Measurements from ENCODE around the gene TUBG1. TPM values are rescaled to one million over a fixed set of nuclear protein-coding genes. Genes with fewer than 3 reads are reported as not detected.

TUBG1 gene
- polyA plus RNA-seq, 2 of the 4 experiments (the other 2 are of a cell fraction): 73.3 to 156 TPM

DNA sequence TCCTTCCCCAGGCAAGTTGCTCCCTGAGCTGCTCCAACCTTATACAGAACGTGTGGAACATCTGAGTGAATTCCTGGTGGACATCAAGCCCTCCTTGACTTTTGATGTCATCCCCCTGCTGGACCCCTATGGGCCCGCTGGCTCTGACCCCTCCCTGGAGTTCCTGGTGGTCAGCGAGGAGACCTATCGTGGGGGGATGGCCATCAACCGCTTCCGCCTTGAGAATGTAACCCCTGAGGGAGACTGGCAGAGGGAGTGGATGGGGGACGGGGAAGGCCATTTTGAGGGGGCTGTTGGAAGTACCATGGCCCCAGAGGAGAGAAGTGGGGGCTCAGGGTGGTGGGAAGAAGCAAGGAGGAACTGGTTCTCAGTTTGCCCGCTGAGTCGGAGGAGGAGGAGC is 45.5 kb upstream of the TUBG1 start:
- no peaks in the 10 kb centered on the region for H3K9me3 ChIP-seq
- no peak for TF ChIP-seq SMC3 (IDR thresholded peaks at IDR 0.05)
- no peak overlapping the region for H3K4me3 ChIP-seq
- ATAC-seq (no peak), FAIRE-seq (no peak), DNase-seq (ENCODE audit: low read depth in 1 of 2, low spot score in 1 of 2) (no peak)
- peak overlapping the region in 1 of 2 experiments; percentile 91; a peak in 2 of 6 replicates for H3K27ac ChIP-seq
- 94% methylated on average over 9 of the region's 9 CpGs for WGBS (ENCODE audit: missing lambda C conversion rate)
- ChIA-PET POLR2A (no interaction called here), CTCF (interaction anchor here (0.6 to 9.3 kb wide), 10 partner anchors 7 to 654 kb away, joined by 3 to 120 read pairs (median 4); partner anchors contain the start of genes PLEKHH3 and PSMC3IP)
- H3K4me2 ChIP-seq: peak overlapping the region; percentile 86
- H3K4me1 ChIP-seq: peaks cover 38% of the 10 kb centered on the region

DNA sequence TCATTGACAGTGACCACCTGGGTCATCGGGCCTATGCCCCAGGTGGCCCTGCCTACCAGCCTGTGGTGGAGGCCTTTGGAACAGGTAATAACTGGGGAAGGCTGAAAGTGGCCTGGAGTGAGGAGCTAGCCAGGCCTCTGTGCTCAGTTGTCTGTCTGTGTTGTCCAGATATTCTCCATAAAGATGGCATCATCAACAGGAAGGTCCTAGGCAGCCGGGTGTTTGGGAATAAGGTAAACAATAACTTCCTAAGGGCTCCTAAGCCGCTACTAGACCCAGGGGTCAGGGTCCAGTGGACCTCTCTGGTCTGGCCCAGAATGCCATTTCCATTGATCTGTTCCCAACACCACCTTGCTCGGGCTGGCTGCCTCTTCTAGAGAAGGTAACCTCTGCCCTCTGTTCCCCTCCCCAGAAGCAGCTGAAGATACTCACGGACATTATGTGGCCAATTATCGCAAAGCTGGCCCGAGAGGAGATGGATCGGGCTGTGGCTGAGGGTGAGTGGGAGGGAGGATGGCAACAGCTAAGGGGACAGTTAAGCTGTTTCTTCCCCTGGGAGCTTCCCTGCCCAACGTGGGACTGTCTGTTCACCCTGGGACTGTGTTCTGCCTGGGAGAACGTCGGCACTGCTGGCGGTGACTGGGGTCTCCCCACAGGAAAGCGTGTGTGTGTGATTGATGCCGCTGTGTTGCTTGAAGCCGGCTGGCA is 44.5 kb upstream of the TUBG1 start:
- H3K4me3 ChIP-seq: no peak overlapping the region
- H3K4me1 ChIP-seq: peaks cover 38% of the 10 kb centered on the region
- ATAC-seq (no peak), FAIRE-seq (no peak), DNase-seq (ENCODE audit: low read depth in 1 of 2, low spot score in 1 of 2) (no peak)
- WGBS (ENCODE audit: missing lambda C conversion rate): 88% methylated on average over 15 of the region's 15 CpGs
- H3K9me3 ChIP-seq: no peaks in the 10 kb centered on the region
- no peak overlapping the region for H3K27ac ChIP-seq
- no peak for TF ChIP-seq ATOH8 (CRISPR knock-in tag; IDR thresholded peaks at IDR 0.05; ENCODE audit: low read depth)
- TF ChIP-seq HOXA7 (CRISPR knock-in tag; IDR thresholded peaks at IDR 0.05): no peak
- TF ChIP-seq HOXB5 (CRISPR knock-in tag; IDR thresholded peaks at IDR 0.05): no peak
- TF ChIP-seq, protein P1, sequence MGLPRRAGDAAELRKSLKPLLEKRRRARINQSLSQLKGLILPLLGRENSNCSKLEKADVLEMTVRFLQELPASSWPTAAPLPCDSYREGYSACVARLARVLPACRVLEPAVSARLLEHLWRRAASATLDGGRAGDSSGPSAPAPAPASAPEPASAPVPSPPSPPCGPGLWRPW (IDR thresholded peaks at IDR 0.05): no peak
- TF ChIP-seq MAFK (IDR thresholded peaks at IDR 0.05; ENCODE audit: partially characterized antibody): no peak
- CTCF ChIA-PET: interaction anchor here (0.6 to 9.3 kb wide), 9 partner anchors 8 to 271 kb away, joined by 3 to 120 read pairs (median 4); partner anchors contain the start of genes PLEKHH3 and PSMC3IP
- POLR2A ChIA-PET: interaction anchor here (1.9 to 3.5 kb wide), 2 partner anchors 11 to 12 kb away, joined by 7 to 17 read pairs; partner anchors contain the start of gene PSMC3IP
- no peak overlapping the region for H3K4me2 ChIP-seq

- no peak for ATAC-seq
- ChIA-PET CTCF (interaction anchor here (0.6 to 9.3 kb wide), 8 partner anchors 12 to 270 kb away, joined by 3 to 120 read pairs (median 4); partner anchors contain the start of genes PLEKHH3 and PSMC3IP), POLR2A (interaction anchor here (1.9 to 3.5 kb wide), 2 partner anchors 11 kb away, joined by 7 to 17 read pairs; partner anchors contain the start of gene PSMC3IP)
- Histone ChIP-seq H3K27ac (peak overlapping the region; percentile 96; a peak in 4 of 6 replicates), H3K4me1 (peaks cover 38% of the 10 kb centered on the region), H3K4me2 (no peak overlapping the region), H3K9me3 (no peaks in the 10 kb centered on the region), H3K4me3 (no peak overlapping the region)
- WGBS (ENCODE audit: missing lambda C conversion rate): 92% methylated on average over 16 of the region's 16 CpGs
- TF ChIP-seq MAZ (IDR thresholded peaks at IDR 0.05; ENCODE audit: borderline replicate concordance, low read depth, low read length) (no peak), EHMT2 (IDR thresholded peaks at IDR 0.05; ENCODE audit: low read depth) (no peak)
- TF ChIP-seq, protein P2, sequence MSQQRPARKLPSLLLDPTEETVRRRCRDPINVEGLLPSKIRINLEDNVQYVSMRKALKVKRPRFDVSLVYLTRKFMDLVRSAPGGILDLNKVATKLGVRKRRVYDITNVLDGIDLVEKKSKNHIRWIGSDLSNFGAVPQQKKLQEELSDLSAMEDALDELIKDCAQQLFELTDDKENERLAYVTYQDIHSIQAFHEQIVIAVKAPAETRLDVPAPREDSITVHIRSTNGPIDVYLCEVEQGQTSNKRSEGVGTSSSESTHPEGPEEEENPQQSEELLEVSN (IDR thresholded peaks at IDR 0.05; ENCODE audit: borderline replicate concordance, low read depth): no peak
- FAIRE-seq: no peak
- no peak for DNase-seq (ENCODE audit: low read depth in 1 of 2, low spot score in 1 of 2)
These were observed 43.8 kb upstream of the TUBG1 start for GRCh38 chr17:42565523-42566214.

GRCh38 chr17:42566215-42566882 is 43.1 kb upstream of the TUBG1 start:
- FAIRE-seq: no peak
- 69% methylated on average over 28 of the region's 28 CpGs for WGBS (ENCODE audit: missing lambda C conversion rate)
- H3K9me3 ChIP-seq: no peaks in the 10 kb centered on the region
- peaks cover 35% of the 10 kb centered on the region for H3K4me1 ChIP-seq
- H3K27ac ChIP-seq: peak overlapping the region; percentile 96
- no peak for DNase-seq (ENCODE audit: low read depth in 1 of 2, low spot score in 1 of 2)
- CTCF ChIA-PET: interaction anchor here (0.7 to 9.3 kb wide), 4 partner anchors 12 to 113 kb away, joined by 3 to 120 read pairs (median 10); partner anchors contain the start of gene PSMC3IP
- TF ChIP-seq GATA3 (IDR thresholded peaks at IDR 0.05; ENCODE audit: borderline replicate concordance) (peak; percentile 41; the same call in 1 of the 2 replicates), ELK1 (IDR thresholded peaks at IDR 0.05; ENCODE audit: low read depth, low read length) (no peak), ATOH8 (CRISPR knock-in tag; IDR thresholded peaks at IDR 0.05; ENCODE audit: low read depth) (no peak)
- H3K4me2 ChIP-seq: peak overlapping the region; percentile 85
- peak; percentile 20 to 21; a peak in 5 of 6 replicates for ATAC-seq
- POLR2A ChIA-PET: interaction anchor here (1.9 to 3.5 kb wide), 2 partner anchors 11 to 12 kb away, joined by 7 to 17 read pairs; partner anchors contain the start of gene PSMC3IP
- H3K4me3 ChIP-seq: peak overlapping the region; percentile 93

All from A549 (cell line).